Sigmoid colon (tissue), 4 donors: Measurements from ENCODE around the gene MTSS2.

Experiments used
- CTCF ChIP-seq, 4 experiments: fragments of 450-650 bp in 3 of 4; fragments of 200-600 bp in 1 of 4; IDR thresholded peaks; one replicate each; pipeline ENCODE4 v1.5.1; 2016 to 2019; ENCODE audit warnings: antibody characterized with exemption in 4 of 4, mild to moderate bottlenecking in 3 of 4, moderate library complexity in 2 of 4
- EP300 ChIP-seq, 4 donors: sonication (generic); formaldehyde crosslinking; IDR thresholded peaks; one replicate each; pipeline ENCODE4 v1.6.1; 2017; ENCODE audit warnings: antibody characterized with exemption in 4 of 4
- POLR2A ChIP-seq, 2 donors: fragments of 450-650 bp; IDR thresholded peaks; one replicate each; pipeline ENCODE4 v1.6.1; 2016; ENCODE audit warnings: antibody characterized with exemption in 2 of 2, mild to moderate bottlenecking in 2 of 2, moderate library complexity in 2 of 2
- POLR2AphosphoS5 ChIP-seq, 4 donors: sonication (generic); formaldehyde crosslinking; IDR thresholded peaks; one replicate each; pipeline ENCODE4 v1.6.1; 2017; ENCODE audit warnings: antibody characterized with exemption in 4 of 4

DNA sequence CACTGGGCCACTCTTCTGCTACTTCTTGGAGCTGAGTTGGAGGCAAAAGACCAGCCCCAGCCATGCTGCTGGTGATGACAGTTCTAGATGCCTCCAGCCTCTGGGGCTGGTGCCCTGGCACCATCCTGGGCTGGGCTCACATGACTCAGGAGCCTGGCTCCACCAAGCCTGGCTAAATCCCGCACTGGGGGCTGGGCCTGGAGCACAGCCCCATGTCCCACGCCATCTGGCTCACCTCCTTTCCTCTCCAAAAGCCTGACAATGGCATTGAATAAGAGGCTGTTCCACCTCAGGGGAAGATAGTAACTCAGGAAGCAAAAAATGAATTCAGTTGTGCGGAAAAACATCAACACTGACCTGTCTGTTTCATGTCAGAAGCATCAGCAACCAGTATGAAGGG lies 45.1 kb upstream of the MTSS2 start:
- TF ChIP-seq POLR2A (IDR thresholded peaks at IDR 0.05) (no peak), CTCF (IDR thresholded peaks at IDR 0.05) (no peak), POLR2AphosphoS5 (IDR thresholded peaks at IDR 0.05) (no peak), EP300 (IDR thresholded peaks at IDR 0.05) (no peak)
